ENCODE measurements around the gene PDILT.
"Not testable (repeated sequence)": the region's sequence is repeated elsewhere in the genome, so short reads cannot be mapped to it uniquely, and the experiment has no call there.

PDILT gene

DNA sequence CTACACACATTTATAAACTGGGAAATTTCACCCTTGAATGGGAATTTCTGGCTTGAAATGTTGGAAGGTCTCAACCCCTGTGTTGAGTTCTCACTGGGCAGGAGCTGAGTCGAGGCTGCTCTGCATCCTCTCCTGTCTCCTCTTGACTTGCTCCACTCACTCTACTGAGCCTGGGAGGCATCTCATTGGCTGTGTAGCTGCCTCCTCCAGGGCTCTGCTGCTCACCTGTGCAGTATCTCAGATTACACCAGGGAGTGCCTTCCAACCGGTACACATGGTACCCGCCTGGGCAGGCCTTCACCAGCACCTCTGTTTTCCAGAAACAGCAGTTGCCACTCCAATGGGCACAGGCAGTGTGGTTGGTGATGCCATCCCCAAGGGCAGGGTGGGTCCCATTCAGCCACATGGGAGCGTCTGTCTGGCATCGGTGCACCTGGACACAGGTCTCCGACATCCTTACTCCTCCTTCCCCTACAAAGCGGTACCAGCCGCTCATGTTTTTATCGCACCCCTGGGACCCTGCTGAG, 80.9 kb downstream of the PDILT start:
- FAIRE-seq (no peak), DNase-seq (ENCODE audit: low spot score) (no peak)

DNA sequence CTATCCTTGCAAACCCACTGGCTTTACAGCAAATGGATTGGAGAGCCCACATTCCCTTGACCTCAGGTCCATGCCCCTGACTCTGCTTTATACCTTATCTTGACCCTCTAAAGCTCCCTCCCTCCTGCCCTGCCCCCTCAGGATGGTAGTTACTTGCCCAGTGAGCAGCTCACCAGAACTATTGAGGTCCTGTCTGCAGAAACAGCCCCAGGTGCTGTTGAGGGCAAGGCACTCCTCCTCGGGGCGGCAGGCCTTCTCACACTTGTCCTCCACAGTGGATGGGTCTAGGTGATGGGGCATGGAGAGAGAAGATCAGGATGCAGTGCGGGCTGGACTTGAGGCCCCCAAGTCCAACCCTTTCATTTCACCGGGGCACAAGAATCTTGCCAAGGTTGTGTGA, 81.8 kb downstream of the PDILT start:
- FAIRE-seq (no peak), DNase-seq (ENCODE audit: low spot score) (no peak)

DNA sequence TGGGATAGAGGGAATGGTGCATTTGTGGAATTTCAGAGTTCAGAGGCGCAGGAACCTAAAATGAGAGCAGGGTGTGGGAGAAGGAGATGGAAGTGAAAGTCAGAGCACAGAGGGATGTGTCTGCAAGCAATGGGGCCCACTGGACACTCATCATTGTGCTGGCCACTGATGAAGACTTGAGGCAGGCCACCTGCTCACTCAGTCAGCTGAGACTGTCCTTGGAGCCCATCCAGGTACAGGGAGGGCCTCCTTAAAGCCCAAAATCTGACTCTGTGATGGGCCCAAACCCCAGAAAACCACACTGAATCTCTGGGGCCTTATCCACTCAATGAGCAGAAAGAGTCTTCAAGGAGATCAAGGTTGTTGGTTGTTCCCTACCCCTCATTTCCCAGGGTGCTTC, 82.9 kb downstream of the PDILT start:
- no peak for DNase-seq (ENCODE audit: low spot score)
- no peak for FAIRE-seq

DNA sequence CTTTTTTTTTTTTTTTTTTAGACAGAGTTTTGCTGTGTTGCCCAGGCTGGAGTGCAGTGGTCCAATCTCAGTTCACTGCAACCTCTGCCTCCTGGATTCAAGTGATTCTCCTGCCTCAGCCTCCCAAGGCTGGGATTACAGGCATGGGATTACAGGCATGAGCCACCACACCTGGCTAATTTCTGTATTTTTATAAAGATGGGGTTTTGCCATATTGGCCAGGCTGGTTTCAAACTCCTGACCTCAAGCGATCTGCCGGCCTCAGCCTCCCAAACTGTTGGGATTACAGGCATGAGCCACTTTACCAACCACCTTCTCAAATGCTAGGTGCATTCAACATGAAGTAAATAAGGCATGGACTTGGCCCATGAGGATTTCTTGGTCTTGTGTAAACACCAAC, 83.5 kb downstream of the PDILT start:
- not testable (repeated sequence) for FAIRE-seq; DNase-seq (ENCODE audit: low spot score)

DNA sequence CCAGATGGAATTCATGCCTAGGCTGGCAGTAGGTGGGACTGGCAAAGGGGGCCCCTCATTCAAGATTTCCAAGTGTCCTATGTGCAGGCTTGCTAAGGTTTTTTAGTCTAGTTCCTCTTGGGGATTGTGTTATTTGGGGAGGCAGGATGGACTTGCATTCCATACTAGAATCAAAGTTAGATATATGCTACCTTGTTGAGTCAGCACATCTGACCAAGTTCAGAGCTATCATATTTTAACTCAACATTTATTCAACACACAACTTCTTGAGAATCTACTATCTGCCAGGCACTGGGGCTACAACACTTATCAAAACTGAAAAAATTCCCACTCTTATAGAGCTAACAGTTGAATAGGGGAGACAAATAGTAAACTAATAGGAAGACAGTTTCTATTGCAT, 83.9 kb downstream of the PDILT start:
- FAIRE-seq (no peak), DNase-seq (ENCODE audit: low spot score) (no peak)

DNA sequence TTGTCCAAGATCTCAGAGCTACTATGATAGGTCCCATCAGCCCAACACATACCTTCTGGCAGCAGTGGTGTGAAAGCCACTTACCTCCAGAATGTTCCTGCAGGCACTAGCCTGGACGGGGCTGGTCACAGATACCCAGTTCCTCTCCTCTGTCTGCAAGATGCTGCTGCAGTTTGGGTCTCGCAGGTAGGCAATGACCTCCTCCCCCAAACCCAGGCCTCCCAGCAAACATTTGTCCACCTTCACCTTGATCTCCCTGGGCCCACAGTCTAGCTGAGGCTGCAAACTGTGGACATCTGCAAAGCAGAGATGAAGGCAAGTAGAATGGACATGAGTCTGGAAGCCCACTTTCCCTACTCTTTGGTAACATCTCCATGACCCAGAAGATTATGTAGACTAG, 84.4 kb downstream of the PDILT start:
- FAIRE-seq (no peak), DNase-seq (ENCODE audit: low spot score) (no peak)

DNA sequence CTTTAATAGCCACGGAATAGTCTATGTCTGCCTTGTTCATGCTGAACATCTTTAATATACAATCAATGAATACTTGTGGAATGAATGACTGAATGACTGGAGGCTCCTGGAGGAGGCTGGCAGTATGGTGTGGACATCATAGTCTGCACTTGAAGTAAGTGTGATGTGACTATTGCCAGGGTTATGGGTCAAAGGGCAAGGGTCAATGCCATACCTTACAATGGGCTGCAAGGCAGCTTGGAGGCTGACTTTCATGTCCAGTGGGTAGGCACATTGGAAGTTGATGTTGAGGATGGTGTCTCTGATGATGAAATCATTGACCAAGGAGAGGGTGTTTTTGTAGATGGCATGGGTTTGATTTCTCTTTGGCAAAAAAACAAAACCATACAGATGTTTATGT, 85.1 kb downstream of the PDILT start:
- DNase-seq (ENCODE audit: low spot score) (no peak), FAIRE-seq (no peak)

DNA sequence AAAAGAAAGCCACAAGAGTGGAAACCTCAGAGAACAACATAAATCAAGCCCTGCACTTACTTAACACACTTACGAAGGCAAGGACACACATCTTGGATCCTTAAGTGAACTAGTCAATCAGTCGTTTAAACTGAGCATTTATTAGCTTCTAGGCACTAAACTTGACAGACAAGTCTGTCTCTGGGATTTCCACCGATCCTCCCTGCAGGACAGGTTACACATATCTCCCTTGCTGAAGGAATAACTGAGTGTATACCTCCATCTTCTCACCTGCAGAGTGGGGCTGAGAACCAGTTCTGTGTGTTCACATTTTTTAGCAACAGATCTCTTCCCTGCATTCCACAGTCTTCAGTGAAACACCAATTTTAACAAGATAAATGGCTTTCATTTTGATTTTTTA, 86.1 kb downstream of the PDILT start:
- FAIRE-seq, result no peak
- no peak for DNase-seq (ENCODE audit: low spot score)

DNA sequence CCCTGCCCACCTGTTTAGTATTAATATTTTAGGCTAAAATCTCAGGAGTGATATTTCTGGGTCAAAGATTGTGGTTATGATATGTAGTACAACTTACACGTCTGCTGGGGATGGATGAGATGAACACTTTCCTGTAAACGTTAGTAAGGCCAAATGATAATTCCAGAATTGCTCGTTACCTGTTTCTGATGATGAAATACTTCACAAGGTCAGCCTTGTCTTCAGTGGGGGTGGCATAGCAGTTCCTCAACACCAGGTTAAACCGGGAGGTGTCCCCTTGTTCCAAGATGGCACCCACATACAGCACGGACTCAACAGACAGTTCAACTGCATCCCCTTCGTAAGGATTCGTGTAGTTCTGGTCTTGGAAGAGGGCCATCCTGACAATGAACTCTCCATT, 86.5 kb downstream of the PDILT start:
- FAIRE-seq (no peak), DNase-seq (ENCODE audit: low spot score) (no peak)

DNA sequence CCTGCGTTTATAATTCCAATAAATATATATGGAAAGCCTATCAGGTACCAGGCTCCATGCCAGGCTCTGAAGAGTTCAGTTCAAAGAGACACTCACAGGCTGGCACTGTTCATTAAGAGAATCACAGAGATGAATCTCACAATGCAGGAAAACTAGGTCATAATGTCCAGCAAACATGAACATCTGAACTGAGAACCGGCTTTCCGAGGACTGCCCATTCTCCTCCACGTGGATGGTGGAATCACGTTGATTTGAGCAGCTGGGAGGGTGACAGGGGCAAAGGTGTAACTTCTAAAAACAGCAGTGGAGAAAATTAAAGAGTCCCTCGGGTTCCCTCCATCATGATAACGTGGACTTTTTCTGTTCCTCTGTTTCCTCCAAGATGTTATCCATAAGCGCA, 87.4 kb downstream of the PDILT start:
- DNase-seq (ENCODE audit: low spot score) (no peak), FAIRE-seq (no peak)

DNA sequence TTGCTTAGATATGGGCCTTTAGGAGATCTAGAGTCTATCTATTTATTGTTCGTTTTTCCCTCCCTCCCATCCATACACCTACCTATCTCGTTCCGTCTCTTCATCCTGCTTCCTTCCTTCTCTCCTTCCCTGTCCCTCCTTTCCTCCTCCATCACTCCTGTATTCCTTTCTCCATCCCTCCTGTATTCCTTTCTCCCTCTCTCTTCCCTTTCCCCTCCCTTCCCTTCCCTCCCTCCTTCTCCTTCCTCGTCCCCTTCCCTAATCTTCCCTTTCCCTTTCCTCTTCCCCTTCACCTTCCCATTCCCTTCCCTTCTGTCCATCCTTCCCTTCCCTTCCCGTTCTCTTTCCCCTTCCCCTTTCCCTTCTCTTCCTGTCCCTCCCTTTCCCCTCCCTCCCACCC, 87.8 kb downstream of the PDILT start:
- DNase-seq (ENCODE audit: low spot score) (no peak), FAIRE-seq (no peak)

DNA sequence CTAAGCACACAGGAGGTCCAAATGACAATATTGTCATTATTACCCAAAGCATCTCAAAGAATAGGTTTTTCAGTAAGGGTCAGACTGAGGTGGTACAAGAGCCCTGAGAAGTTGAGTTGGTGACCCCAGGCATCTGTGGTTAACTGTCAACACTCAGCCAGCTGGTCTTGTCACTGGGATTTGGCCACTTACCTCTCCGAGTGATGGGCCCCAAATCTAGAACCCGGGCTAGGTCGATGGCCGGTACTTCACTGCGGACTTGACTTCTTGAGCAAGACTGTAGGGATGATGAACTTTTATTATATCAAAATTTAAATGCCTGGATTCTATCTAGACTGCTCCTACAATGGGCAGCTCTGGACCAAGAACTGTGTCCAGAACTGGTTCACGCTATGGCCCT, 88.8 kb downstream of the PDILT start:
- FAIRE-seq (no peak), DNase-seq (ENCODE audit: low spot score) (no peak)

DNA sequence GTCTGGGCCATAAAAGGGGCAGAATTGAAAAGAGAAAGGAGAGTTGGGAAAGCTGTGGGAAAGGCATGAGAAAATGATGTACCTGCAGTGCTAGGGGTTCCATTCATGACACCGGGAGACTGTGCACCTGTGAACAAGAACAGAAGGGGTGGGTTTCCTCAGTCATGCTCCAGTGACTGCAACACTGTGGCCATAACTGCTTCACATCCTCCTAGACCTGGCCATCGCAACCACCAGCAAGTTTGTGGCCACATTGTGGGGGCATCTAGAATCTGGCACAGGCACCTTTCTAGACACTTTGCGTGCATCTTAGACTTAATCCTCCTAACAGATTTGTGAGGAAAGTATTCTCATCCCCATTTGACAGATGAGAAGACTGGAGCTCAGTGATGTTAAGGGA, 90.0 kb downstream of the PDILT start:
- no peak for FAIRE-seq

DNA sequence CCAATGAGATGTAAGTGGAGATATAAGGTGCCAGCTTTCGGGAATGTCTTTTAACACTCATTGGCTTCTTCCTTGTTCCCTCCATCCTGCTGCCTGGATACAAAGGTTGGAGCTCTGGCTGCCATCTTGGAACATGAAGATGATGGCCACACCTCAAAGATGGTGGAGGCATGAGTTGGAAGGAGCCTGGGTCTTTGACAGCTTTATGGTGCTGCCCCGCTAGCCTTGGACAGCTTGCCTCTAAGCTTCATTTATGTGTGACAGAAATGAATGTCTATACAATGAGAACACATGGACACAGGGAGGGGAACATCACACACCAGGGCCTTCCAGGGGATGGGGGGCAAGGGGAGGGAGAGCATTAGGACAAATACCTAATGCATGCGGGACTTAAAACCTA, 90.8 kb downstream of the PDILT start:
- no peak for FAIRE-seq
- DNase-seq (ENCODE audit: low spot score), result no peak

More for the DNA sequence above, 90.0 kb downstream of the PDILT start:
- no peak for DNase-seq (ENCODE audit: low spot score)

DNA sequence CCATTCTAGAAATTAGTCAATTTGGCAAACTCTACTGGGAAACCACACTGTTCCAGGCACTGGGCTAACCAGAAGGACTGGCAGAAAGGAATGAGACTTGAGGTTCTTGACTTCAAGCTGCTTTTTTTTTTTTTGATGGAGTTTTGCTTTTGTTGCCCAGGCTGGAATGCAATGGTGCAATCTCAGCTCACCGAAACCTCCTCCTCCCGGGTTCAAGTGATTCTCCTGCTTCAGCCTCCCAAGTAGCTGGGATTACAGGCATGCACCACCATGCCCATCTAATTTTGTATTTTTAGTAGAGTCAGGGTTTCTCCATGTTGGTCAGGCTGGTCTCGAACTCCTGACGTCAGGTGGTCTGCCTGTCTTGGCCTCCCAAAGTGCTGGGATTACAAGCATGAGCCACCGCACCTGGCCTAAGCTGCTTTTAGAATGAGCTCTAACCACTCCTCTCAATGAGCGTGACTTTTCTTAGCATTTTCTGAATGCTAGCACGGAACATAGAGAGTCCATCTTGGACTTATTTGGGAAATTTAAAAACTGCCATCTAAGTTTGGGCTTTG, 91.9 kb downstream of the PDILT start:
- not testable (repeated sequence) for FAIRE-seq; DNase-seq (ENCODE audit: low spot score)

DNA sequence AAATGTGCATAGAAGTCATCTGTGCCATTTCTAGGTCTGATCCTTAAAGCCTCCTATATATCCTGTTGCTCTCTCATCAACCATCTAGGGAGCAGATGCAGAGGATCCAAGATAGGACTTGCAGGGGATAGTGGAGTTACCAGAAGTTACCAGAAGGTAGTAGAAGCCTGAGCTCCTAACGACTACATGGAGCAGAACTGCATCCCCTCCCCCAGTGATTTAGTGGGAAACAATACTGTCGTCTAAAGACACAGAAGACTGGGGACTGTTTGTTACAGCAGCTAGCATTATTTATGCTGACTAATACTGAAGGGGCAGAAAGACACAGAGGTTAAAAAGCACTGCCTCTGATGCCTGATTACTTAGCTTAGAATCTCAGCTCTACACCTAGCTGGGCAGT, 93.0 kb downstream of the PDILT start:
- no peak for DNase-seq (ENCODE audit: low spot score)

DNA sequence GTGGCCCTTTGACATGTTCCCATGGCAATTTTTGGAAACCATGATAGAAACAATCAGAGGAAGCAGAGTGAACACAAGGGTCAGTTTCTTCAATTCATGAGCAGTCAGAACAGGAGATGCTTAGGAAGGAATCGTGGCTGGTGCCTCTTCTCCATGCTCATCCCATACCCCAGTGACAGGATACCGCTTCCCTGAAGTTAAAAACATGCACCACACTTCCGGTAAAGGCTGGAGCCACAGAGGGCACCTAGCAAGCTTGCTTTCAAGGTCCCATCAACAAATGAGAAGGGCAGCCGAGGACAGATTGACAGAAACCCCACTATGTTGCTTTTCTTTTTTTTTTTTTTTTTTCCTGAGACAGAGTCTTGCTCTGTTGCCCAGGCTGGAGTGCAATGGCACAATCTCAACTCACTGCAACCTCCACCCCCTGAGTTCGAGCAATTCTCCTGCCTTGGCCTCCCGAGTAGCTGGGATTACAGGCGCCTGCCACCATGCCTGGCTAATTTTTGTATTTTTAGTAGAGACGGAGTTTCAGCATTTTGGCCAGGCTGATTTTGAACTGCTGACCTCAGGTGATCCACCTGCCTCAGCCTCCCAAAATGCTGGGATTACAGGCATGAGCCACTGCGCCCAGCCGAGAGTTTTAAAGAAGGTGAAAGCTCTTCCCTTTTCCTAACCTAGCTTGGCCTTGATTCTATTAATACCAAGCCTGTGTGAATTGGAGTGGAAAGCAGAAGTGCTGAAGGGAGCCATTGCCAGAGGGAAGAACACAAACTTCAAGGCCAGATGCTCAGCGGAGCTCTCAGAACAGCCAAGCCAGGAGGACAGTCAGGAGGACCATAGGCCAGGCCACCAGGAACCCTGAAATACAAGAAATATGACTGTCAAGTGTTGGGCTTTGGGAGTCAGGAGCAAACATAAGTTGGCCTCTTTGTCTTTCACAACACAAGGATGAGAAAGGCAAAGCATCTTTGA, 93.8 kb downstream of the PDILT start:
- no peak for DNase-seq (ENCODE audit: low spot score)
- FAIRE-seq, result no peak

More for the DNA sequence above, 93.0 kb downstream of the PDILT start:
- no peak for FAIRE-seq

DNA sequence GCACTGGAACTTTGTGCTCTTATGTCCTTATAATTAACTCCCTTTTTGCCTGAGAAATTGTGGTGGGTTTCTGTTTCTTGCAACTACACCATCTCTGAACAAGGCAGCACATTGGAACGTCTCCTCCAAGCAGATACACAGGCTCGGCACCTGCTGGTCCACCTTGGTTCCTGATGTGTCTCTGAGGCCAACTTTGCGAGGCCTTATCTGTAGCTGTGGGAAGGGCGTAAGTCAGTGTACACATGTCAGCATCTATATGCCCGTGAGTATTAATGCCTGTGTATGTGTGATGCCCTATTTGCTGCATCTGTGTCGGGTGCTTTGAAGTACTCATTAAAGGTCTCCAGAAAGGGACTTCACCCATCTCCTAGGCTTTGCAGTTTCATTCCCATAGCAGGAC, 94.8 kb downstream of the PDILT start:
- FAIRE-seq (no peak), DNase-seq (ENCODE audit: low spot score) (no peak)

Measured in urothelium cell line (cell line).